Keratinocyte (primary cell): ENCODE measurements around the gene RETREG1.

ENCODE experiments used
- EZH2 ChIP-seq: IDR thresholded peaks from one replicate; pipeline ENCODE4 v1.6.1; 2012; ENCODE audit warnings: inconsistent platforms, mild to moderate bottlenecking, low read length, moderate library complexity
- TF ChIP-seq, protein P1 (sequence below), 3 experiments: IDR thresholded peaks in 1 of 3; conservative IDR thresholded peaks in 1 of 3; optimal IDR thresholded peaks in 1 of 3; 2 replicates in 2 of 3; 3 replicates in 1 of 3; pipeline versions ENCODE3 to v1.5.1; 2011; ENCODE audit warnings: low read length in 3 of 3, mild to moderate bottlenecking in 3 of 3, moderate library complexity in 2 of 3, control low read depth in 1 of 3, inconsistent platforms in 1 of 3; ENCODE audit not compliant: insufficient read depth in 2 of 3; ENCODE audit errors: extremely low read depth in 1 of 3

DNA sequence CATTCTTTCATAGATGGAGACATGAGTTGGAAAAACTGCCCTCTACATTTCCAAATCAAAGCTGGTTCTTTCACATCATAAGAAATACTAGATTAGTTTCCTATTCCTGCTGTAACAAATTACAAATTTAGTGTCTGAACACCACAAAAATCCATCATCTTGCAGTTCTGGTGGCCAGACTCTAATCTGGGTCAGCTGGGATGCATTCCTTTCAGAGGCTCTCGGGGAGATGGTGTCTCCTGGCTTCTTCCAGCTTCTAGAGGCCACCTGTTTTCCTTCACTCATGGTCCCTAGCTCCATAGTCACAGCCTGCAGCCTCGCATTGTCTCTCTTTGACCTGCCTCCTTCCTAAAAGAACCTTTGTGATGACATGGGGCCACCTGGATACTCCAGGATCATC is 65.2 kb downstream of the RETREG1 start:
- TF ChIP-seq, protein P1, sequence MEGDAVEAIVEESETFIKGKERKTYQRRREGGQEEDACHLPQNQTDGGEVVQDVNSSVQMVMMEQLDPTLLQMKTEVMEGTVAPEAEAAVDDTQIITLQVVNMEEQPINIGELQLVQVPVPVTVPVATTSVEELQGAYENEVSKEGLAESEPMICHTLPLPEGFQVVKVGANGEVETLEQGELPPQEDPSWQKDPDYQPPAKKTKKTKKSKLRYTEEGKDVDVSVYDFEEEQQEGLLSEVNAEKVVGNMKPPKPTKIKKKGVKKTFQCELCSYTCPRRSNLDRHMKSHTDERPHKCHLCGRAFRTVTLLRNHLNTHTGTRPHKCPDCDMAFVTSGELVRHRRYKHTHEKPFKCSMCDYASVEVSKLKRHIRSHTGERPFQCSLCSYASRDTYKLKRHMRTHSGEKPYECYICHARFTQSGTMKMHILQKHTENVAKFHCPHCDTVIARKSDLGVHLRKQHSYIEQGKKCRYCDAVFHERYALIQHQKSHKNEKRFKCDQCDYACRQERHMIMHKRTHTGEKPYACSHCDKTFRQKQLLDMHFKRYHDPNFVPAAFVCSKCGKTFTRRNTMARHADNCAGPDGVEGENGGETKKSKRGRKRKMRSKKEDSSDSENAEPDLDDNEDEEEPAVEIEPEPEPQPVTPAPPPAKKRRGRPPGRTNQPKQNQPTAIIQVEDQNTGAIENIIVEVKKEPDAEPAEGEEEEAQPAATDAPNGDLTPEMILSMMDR (optimal IDR thresholded peaks at IDR 0.05 in 1 of 3, IDR thresholded peaks at IDR 0.05 in 1 of 3, conservative IDR thresholded peaks at IDR 0.05 in 1 of 3; ENCODE audit: extremely low read depth in 1 of 3, insufficient read depth in 2 of 3, low read length in 3 of 3) = no peak
- no peak for TF ChIP-seq EZH2
